AG08396 (cell line): ENCODE data around the gene LAMA4.

Experiments used
- DNase-seq: peaks from one replicate; pipeline ENCODE4 v3.0.0; 2012; ENCODE audit warnings: low spot score, mixed read lengths

Gene LAMA4

DNA sequence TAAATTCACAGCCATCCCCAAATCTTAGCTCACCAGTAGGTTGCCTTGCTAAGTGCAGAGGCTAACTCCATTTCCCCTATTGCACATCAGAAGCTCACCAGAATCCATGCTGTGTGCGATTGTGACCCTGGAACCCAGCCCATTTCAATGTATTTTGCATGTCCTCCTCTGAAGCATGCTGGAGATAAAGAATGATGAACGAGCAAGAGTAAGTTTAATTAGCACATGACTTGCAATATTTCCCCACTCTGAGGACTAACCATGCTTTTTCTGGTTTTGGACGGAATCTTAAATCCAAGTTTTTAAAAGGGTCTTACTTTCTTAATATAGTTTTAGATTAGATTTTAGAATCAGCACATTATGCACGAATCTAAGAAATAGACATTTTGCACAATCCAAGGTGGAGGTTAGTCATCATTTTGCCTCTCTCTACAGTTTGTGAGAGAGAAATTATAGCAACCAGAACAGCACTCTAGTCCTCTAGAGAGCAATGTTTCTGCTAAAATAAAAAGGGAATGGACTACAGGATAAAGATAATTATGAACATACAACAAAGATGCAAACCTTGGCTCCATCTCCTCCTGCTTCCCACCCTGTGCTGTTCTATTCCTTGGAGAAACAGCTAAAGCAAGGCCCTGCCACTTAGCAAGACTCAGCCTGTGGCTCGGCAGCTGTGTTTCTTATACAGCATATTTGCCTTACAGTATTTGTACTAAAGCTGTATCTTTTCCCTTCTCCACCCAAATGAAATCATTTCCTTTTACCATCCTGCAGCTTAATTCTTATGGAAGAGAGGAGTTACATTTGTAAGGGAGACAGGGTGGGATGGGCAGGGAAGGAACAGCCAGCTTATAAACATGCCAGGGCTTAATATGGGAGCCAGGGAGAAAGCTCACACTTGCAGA lies 24.9 kb upstream of the LAMA4 start:
- no peak for DNase-seq

DNA sequence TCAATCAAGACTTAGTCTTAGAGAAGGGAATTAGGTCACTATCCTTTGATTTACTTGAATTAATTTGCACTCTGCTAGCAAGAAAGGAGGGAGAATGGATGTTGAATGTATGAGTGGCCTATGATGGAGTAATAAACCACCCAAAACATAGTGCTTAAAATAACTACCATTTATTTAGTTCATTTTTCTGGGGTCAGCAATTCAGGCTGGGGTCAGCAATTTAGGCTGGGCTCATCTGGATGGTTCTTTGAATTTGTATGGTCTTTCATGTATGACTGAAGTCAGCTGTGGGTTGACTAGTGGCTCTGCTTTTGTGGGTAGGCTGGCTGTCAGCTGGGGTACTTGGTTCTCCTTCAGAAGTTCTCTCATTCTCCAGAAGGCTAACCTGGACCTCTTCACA lies 21.0 kb upstream of the LAMA4 start:
- DNase-seq: no peak

DNA sequence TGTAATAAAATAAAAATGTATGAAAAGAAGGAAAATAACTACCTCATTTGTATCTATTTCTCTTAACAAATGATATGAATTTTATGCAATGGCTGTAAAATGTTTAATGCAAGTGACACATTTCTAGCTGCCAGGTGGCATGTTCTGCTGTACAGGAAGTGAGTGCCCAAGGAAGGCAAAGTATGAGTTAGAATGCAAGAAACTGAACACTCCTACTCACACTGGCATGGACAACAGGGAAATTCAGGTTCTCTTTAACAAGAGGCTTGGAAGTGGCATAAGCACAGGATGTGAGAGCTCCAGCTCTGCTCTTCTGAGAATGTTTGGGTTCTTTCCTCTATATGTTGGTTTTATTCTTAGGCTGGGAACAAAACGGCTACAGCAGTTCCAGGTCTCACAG lies 20.4 kb upstream of the LAMA4 start:
- DNase-seq: no peak

DNA sequence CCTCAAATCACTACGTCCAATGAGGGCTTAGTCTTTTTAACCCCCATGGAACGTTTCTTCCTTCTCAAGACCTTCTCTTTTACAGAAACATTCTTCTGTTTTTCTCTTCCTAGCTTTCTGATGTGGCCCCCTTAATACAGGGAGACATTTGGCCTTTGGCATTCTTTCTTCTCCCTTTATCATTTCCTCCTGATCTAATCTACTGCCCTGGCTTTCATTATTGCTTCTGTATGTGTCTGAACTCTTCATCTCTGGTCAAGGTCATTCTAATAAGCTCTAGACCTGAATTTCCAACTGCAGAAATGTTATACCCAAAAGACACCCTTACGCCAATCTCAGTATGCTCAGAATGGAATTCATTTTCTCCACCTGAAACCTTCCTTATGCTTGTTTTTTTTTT lies 18.4 kb upstream of the LAMA4 start:
- DNase-seq: no peak

DNA sequence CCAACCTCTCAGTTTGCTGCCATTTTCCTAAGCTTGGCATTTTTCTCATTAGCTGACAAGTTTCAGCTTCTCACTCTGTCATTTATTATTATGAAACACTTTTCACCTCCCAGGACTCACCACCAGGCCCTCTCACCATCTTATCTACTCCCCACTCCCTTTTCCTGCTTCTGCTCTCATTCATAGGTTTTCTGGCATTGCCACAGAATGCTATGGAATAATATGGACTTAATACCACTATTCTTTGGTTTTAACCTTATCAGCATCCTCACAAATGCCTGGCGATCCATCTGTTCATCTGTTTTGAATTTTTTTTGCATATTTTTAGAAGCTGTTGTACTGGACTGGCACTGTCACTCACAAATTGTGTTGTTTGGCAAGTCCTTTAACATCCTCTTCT lies 16.4 kb upstream of the LAMA4 start:
- no peak for DNase-seq

DNA sequence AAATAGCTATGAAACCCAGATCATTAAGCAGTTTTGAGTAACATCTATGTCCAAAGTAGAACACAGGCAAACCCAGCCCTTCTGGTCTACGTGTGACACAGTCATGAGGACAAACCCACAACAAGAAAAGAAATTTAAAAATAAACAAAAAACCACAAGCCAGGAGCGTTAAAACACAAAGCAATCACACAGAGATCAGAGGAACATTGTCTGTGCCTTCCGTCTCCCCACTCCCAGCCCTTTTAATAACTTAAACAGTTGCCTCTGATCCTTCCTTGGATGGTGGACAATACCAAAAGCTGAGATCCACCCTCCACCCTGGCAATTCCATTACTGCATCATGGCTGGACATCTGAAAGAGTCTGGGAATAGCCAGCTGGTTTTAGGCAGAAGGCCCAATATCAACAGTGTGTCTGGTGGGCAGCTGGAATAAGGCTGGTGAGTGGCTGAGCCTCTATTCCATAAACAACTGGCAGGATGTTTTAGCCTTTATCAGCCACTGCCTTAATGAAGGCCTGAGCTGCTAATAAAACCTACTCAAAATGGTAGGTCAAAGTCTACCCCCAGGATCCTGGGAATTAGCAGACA lies 15.7 kb upstream of the LAMA4 start:
- DNase-seq: no peak

DNA sequence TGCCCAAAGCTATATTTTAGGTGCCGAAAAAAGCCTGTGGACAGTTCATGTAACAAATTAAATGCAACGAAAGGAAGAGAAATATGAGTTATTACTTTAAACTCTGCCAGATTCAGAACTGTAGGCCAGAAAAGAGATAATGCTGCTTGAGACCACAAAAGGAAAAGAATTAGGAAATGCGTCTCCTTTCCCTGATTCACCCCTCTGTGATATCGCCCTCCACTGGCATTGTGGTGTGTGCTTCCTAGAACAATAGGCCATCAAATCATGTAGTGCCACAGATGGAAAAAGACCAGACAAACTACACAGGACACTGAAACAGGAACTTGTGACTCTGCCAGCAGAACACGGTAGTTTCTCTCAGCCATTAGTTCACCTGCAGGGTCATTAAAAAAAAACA lies 14.7 kb upstream of the LAMA4 start:
- peak; percentile 12 for DNase-seq

DNA sequence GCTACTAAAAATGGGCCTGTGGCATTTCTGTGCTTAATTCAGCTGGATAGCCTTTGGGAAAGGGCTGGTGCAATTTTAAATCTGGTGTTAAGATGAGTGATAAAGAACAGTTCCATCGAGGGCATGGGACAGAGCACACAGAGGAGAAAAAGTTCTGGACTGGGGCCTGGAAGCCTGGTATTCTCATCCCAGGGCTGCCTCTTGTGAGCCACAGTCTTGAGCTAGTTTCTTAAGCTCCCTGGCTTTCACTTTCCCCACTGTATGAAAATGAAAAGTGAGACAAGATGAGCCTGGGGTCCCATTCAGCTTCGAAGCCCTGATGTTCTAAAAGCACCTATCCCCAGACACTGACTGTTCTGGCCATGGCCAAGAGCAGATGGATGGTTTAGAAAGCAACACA lies 14.3 kb upstream of the LAMA4 start:
- DNase-seq: no peak

DNA sequence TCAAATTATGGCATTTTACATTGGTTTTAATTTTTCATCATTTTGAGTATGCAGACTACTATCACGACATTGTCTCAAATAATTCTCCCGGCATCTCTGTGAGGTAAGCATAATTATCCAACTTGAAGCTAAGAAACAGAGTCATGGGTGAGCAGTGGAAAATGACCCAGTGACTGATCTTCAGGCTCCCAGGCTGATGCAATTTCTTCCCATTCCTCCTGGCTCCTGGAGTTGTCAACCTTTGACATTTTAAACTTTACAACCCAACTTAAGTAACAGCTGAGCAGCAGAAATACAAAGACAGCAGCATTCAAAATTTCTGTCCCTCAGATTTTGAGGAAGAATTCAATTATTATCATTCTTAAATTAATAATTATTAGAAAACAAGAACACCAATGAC lies 13.7 kb upstream of the LAMA4 start:
- no peak for DNase-seq

DNA sequence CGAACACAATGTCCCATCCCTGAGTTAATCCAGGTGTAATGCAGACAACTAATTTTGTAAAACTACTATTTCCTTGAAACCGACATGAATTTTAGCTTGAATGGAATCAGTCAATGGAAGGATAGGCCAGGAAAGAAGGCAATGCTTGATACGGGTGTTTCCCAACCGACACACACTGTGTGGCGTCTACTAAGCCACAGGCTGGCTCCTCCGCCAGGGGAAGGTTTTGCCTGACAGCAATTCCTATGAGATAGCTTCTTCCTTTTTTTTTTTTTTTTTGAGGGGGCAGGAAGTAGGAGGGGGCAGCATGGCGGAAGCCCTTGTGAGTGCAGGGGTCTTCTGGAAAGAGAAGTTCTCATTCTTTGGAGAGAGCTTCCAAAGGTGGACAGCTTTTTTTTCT lies 12.0 kb upstream of the LAMA4 start:
- no peak for DNase-seq

DNA sequence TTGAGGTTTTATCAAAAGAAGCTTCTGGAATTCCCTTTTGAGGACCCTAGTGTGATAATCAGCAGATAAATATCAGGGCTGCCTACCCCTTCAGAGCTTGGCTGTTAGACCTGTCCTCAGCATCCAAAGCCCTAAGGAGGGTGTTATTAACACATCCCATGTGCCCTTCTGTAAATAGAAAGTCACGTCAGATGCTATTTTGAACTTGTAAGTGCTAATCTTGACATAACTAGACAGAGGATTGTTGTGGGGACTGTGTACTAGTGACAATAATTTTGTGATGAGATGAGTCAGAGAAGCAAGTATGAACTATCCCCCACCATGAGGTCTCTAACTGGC lies 4.9 kb upstream of the LAMA4 start:
- no peak for DNase-seq

DNA sequence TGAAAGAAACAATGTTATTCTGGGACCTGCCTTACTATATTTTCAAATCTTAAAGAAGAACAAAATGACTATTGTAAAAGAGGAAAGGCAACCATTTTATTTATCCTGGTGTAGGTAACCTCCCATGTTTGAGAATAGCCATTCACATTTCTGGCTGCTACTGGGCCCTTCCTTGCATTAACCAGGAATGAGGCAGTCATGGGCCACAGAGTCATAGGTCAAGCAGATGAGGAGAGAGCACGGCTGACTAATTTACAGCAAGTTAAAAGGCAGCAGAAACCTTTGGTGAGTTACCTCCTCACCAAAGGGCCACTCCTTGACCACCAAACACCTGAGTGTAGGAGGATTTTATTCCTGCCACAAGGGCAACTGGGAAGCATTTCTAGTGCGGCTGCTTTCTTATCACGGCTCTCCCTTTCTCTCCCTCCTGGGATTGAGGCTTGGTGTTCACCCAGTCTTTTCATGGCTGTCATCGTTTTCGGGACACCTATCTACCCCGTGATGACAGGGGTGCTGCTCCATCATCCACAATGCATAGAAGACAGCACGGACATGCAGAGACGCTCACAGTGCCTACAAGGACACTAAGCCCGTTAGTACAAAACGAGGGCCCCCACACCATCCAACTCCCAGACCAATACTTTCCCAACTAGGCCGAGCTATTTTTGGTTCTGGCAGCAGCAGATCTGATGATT lies 4.4 kb upstream of the LAMA4 start:
- DNase-seq: no peak

DNA sequence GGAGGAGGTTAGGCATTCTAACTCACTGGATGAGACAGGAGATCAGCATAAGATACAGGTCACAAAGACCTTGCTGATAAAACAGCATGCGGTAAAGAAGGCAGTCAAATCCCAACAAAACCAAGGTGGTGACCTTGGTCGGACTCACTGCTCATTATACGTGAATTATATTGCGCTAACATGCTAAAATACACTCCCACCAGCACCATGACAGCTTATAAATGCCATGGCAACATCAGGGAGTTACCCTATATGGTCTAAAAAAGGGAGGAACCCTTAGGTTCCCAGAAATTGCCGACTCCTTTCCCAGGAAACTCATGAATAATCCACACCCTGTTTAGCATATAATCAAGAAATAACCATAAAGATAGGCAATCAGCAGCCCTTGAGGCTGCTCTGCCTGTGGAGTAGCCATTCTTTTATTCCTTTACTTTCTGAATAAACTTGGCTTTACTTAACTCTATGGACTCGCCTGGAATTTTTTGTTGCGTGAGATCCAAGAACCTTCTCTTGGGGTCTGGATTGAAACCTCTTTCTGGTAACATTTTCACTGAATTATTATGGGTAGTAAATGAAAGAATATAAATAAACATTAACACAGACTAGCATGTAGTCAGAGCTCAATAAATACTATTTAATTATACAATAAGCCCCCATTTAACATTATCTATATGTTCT lies 3.0 kb upstream of the LAMA4 start:
- DNase-seq: no peak

DNA sequence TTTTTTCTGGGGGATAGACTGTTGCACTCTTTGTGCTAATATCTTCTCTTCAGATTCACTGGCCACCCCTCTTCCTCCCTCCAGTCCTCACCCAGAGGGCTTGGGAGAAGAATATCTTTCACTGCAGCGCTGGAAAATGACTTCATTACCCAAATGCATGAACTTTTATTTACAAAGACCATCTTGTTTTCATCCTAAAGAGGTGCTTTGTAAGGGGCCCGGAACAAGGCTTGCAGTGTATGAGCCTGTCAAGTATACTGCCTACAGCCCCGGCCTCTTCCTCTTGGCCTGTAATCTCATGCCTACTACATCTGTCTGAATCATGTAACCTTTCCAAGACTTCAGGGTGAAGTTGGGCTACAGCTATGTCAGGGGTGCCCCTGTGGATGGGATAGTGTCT lies 554 bp upstream of the LAMA4 start:
- no peak for DNase-seq

DNA sequence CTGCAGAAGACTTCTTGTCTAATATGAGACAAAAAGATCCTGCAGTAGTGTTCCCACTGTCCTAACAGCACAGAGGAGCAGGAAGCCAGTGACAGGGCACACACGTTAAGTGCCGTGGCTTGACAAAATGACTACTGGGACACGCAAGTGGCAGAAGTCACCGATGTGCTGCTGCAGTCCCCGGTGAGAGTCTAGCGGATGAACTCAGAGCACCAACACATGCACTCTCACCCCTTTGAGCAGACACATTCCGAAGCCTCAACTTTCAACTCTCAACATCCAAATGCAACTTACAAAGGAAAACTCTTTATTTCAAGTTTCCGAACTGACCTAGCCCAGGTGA lies 898 bp downstream of the LAMA4 start:
- DNase-seq: no peak

DNA sequence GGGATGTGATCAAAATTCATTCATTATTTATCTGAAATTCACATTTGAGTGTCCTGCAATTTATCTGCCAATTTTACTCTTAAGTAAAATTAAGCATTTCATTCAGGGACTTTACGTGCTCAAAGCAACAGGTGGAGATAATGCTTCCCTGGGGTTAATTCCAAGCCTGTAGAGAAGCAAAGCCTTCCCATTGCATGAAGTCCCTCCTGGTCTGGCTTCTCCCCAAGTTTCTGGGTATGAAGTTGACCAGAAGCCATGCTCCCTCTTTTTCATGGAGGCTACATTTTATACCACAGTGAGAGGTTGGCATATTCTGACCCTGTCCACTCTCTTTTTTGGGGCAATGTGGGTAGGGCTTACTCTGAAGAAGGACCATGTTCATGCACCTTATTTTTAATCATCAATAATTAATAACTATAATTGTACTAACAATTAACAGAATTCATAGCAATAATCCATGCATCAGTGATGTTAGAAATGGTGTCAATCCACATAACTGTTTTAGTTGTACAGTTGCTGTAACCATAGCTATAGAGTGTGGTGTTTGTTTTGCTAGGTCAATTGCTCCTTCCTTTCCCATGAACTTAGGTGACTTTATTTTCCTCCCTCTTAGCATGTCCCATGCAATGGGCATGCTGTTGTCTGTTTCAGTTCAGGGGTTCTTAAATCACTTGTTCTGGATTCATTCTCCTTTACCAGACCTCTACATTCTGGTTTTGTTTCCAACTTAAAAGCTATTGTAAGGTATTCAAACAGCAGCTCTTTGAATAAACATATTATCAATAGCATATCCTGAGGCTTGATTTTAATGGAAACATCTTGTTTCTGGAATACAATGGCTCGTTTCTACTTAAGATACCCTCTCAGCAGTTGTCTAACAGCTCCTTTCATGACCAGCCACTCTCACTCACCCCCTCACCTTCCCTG lies 1.5 kb downstream of the LAMA4 start:
- no peak for DNase-seq

DNA sequence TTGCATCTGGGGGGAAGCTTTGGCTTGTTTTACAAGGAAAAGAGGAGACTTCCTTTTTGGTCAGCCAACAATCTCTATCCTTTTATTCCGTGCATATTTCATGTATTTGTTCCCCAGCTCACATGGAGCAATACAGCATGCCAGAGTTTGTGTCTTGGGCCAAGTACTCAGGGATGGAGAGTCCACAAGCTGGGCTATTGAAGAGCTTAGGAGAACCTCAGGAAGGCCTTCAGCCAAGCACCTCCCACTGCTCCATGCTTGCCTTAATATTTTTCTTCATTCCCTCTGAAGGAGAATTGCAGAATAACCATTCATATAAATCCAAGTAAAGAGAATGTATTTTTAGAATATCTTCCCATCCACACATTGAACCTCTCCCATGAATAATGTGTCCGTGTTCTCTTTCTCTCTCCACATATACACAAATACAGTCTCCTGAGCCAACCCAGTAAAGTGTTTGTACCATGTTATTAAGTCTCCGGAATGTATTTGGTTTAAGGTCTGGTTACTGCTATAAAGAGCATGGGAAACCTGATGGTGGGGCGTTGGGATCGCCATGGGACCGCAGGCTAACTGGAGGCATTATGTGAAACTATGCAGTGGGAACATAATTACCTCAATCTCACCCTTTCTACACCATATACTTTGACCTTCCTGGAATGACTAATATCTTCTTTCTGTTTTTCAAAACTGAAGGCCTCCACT lies 3.0 kb downstream of the LAMA4 start:
- no peak for DNase-seq

DNA sequence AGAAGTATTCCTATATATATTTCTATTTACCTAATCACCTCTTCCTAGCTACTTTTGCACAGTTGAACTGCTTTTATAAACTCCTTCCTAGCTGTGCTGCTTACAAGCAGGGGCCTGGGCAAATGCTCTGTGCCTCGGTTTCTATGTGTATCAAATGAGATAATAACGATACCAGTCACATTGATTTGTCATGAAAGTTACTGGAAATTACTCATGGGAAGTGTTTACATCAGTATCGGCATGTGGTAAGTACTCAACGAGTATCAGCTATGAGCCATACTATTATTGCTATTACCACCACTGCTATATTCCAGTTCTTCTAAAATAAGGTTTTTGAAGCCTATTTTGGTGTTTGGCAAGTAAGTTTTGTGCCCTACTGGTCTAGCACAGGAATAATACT lies 4.9 kb downstream of the LAMA4 start:
- DNase-seq: no peak

DNA sequence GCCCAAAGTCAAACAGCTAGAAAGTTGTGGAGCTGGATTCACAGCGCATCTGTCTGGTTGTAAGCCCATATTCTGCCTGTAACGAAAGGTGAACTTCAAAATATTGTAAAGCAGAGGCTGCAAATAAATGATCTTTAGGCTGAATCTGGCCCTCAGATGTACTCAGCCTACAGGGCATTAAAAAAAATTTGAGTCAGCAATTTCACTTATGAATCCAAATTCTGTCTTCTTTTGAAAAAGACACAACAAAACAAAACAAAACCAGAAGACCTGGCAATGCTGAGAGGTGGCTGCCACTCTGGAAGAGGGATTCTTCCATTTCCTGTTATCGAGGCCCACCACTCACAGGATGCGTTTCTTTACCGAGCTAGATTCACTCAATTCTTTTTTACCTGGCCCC lies 7.1 kb downstream of the LAMA4 start:
- no peak for DNase-seq

DNA sequence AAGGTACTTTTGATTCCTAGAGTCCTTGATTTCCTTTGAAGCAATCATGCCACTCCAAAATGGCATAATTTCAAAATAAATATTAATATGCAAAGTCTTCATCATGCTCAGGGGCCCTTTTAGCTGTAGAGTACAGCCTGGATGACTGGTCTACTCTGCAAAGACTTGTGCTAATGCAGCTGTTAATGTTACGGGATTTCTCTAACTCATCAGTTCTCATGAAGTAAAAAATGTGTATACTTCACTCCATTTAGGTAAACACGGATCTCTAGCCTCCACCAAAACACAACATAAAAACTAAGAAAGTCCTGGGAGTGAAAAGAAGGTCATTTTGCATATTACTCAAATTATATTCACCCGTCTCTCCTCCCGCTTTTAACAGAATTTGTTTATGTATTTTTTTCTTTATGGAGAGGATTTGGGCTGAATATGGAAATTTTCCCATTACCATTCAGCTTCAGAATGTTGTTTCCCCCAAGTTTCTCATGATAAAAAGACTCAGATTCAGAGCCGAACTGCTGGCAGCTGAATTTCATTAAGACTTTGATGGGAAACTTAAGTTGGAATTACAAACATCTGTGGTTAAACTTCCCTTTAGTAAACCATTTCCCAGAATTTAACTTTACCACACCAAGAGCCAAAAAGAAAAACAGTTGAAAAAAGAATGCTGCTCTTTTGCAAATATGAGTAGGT lies 8.7 kb downstream of the LAMA4 start:
- no peak for DNase-seq
